Stimulated activated naive CD8-positive, alpha-beta T cell treated with anti-CD3 and anti-CD28 coated beads, Interleukin-15, Interleukin-2, amounts not matched to agents 100 ng/mL and 50 ng/mL, for 24 hours (primary cell): ENCODE results near the gene SHROOM2.

Source experiments
- H3K27ac Mint-ChIP-seq: one replicate; pipeline ENCODE4 v1.8.0; 2021; ENCODE audit warnings: mild to moderate bottlenecking, mixed read lengths
- H3K27me3 Mint-ChIP-seq: one replicate; pipeline ENCODE4 v1.8.0; 2021; ENCODE audit warnings: mixed read lengths
- H3K36me3 Mint-ChIP-seq: one replicate; pipeline ENCODE4 v1.8.0; 2021; ENCODE audit warnings: low read depth, mixed read lengths
- H3K4me1 Mint-ChIP-seq: one replicate; pipeline ENCODE4 v1.8.0; 2021; ENCODE audit warnings: low read depth, mixed read lengths
- H3K4me3 Mint-ChIP-seq: one replicate; pipeline ENCODE4 v1.8.0; 2021; ENCODE audit warnings: mild to moderate bottlenecking, mixed read lengths
- H3K9me3 Mint-ChIP-seq: one replicate; pipeline ENCODE4 v1.8.0; 2021; ENCODE audit warnings: mixed read lengths

Gene SHROOM2

DNA sequence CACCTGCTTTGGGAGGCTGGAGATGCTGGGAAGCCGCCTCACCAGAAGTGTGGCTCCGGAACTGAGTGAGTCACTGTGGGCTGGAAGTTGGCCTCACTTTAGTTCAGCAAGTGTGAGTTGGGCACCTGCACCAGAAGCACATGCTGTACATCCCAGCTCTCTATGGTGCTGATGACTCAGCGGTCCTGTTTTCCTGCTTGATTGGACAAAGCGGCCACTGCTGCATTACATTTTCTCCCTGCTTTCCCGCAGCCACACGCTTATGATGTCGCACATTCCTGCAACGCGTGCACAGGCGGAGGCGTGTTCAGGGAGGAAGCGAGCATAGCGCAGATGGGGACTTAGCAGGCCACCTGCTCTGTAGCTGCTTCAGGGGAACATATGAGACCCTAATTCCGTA lies 154.2 kb downstream of the SHROOM2 start:
- Mint-ChIP-seq H3K4me3 (no peak overlapping the region), H3K9me3 (no peaks in the 10 kb centered on the region), H3K27ac (no peak overlapping the region), H3K27me3 (peaks cover 23% of the 10 kb centered on the region), H3K36me3 (no peaks in the 10 kb centered on the region), H3K4me1 (peaks cover 32% of the 10 kb centered on the region)

DNA sequence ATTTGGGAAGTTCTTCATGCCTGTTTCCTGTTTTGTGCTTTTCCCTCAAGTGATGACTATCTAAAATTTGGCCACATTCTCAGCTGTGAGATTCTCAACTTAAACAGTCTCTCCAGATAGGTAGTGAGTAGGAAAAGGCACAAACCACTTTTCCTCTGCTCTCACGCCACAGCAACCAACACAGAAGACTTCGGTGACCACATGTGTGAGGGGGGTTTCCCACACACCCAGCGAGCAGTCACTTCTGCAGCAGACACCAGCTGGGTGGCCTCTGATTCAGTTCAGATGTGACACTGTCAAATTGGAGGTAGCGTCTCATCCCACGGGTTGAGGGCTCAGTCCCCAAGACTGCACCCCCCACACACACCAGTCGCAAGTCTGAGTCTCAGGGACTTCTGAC lies 155.9 kb downstream of the SHROOM2 start:
- Mint-ChIP-seq H3K4me1 (peaks cover 32% of the 10 kb centered on the region), H3K27me3 (peaks cover 24% of the 10 kb centered on the region), H3K27ac (peak overlapping the region; percentile 93)

GRCh38 chrX:9943420-9943819 lies 157.2 kb downstream of the SHROOM2 start:
- H3K27ac Mint-ChIP-seq, result peak overlapping the region; percentile 52
- peaks cover 26% of the 10 kb centered on the region for H3K27me3 Mint-ChIP-seq
- H3K9me3 Mint-ChIP-seq, result no peaks in the 10 kb centered on the region
- peaks cover 32% of the 10 kb centered on the region for H3K4me1 Mint-ChIP-seq
- H3K4me3 Mint-ChIP-seq, result no peak overlapping the region
- no peaks in the 10 kb centered on the region for H3K36me3 Mint-ChIP-seq

More for the DNA sequence above, 155.9 kb downstream of the SHROOM2 start:
- peak overlapping the region; percentile 70 for H3K4me3 Mint-ChIP-seq
- no peaks in the 10 kb centered on the region for H3K36me3 Mint-ChIP-seq
- no peaks in the 10 kb centered on the region for H3K9me3 Mint-ChIP-seq

DNA sequence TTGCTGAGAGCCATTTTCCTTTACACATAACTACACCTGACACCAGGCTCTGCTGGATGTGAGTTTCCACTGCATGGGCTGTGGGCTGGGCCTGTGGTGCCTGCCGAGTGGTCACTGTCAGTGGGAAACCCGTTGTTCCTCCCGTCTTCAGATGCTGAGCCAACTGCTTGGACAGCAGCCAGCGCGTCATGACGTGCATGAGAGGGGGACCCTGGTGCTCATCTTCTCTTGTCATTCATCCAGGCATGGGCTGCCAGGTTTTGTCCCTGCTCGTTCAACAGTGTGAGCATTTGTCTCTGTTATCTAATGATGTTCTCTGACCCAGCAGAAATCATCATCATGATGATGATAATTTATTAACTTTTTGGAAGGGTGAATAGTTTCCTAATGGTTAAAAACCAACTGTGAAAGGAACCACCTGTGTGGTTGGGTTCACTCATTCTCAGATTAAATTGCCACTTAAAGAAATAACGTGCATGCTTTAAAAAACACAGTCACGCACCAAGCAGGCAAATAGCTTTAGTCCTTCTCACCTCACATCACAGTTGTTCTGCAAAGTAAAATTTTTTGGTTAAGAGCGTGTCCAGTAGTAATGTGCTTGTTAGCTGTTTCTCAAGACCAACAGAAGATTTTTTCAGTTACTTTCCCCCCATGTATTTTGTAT lies 161.0 kb downstream of the SHROOM2 start:
- H3K4me1 Mint-ChIP-seq, result peaks cover 13% of the 10 kb centered on the region
- no peaks in the 10 kb centered on the region for H3K36me3 Mint-ChIP-seq
- H3K9me3 Mint-ChIP-seq, result no peaks in the 10 kb centered on the region
- H3K27ac Mint-ChIP-seq, result no peak overlapping the region
- peaks cover 29% of the 10 kb centered on the region for H3K27me3 Mint-ChIP-seq
- no peak overlapping the region for H3K4me3 Mint-ChIP-seq

DNA sequence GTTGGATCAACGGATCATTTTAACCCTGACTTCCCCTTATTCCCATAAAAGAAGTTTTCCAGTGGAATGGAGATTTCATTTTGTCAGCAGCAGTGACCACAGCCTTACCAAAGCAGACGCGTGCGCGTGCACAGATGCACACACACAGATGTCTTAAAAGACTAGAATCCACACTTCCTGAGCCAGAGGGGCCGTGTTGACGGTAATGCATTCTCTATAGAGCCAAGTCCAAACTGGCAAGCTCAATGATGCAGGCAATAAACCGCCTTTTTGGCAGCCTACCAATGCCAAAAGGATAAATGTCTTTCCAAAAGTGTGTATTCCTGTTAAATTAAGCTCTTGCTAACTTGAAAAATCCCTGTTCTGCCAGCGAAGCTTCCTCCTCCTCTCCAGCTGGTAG lies 162.2 kb downstream of the SHROOM2 start:
- Mint-ChIP-seq H3K4me1 (peaks cover 1% of the 10 kb centered on the region), H3K9me3 (no peaks in the 10 kb centered on the region), H3K27me3 (peaks cover 29% of the 10 kb centered on the region), H3K36me3 (no peaks in the 10 kb centered on the region), H3K4me3 (no peak overlapping the region), H3K27ac (no peak overlapping the region)

- no peaks in the 10 kb centered on the region for H3K36me3 Mint-ChIP-seq
- peaks cover 28% of the 10 kb centered on the region for H3K27me3 Mint-ChIP-seq
- no peaks in the 10 kb centered on the region for H3K9me3 Mint-ChIP-seq
- no peak overlapping the region for H3K4me3 Mint-ChIP-seq
- no peaks in the 10 kb centered on the region for H3K4me1 Mint-ChIP-seq
- H3K27ac Mint-ChIP-seq, result no peak overlapping the region
These were observed 166.1 kb downstream of the SHROOM2 start for GRCh38 chrX:9952300-9952699.

DNA sequence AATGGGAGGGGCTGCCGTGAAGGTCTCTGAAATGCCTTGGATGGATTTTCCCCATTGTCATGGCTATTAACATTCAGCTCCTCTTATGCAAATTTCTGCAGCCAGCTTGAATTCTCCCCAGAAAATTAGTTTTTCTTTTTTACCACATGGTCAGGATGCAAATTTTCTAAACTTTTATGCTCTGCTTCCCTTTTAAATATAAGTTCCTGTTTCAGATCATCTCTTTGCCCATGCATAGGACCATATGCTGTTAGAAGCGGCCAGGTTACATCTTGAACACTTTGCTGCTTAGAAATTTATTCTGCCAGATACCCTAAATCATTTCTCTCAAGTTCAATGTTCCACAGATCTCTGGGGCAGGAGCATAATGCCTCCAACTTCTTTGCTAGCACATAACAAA lies 167.2 kb downstream of the SHROOM2 start:
- H3K4me3 Mint-ChIP-seq, result no peak overlapping the region
- no peaks in the 10 kb centered on the region for H3K36me3 Mint-ChIP-seq
- no peaks in the 10 kb centered on the region for H3K4me1 Mint-ChIP-seq
- H3K9me3 Mint-ChIP-seq, result no peaks in the 10 kb centered on the region
- no peak overlapping the region for H3K27ac Mint-ChIP-seq
- peaks cover 22% of the 10 kb centered on the region for H3K27me3 Mint-ChIP-seq

DNA sequence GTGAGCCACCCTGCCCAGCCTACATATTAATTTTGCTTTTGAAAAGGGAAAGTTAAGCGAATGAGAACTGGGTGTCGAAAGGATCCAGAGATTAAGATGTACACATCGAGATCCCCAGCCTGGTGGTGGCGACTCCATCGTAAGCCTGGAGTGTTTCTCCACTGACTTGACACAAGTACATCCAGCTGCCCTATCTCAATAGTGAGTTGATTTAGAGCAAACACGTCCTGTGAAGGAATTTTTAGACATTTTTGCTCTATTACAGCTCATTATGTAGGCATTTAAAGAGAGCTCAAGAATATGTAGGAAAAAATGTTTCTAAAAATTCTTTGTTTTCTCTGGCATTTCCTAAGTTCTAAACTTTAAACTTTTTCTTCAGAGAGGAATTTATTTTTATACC lies 169.3 kb downstream of the SHROOM2 start:
- Mint-ChIP-seq H3K4me3 (no peak overlapping the region), H3K36me3 (no peaks in the 10 kb centered on the region), H3K9me3 (no peaks in the 10 kb centered on the region), H3K27me3 (peaks cover 14% of the 10 kb centered on the region), H3K4me1 (no peaks in the 10 kb centered on the region), H3K27ac (no peak overlapping the region)

DNA sequence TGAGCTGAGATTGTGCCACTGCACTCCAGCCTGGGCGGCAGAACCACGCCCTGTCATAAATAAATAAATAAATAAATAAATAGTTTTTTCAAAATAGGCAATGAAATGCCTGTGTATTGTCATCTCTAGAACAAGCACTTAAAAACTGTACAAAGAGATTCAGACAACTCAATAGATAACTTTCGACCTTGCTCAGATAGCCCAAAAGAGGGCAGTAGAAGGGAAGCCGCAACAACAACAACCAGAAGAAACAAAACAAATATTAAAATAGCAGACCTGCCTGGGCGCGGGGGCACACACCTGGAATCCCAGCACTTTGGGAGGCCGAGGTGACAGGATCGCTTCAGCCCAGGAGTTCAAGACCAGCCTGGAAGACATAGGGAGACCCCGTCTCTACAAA lies 171.5 kb downstream of the SHROOM2 start:
- no peaks in the 10 kb centered on the region for H3K36me3 Mint-ChIP-seq
- no peaks in the 10 kb centered on the region for H3K9me3 Mint-ChIP-seq
- H3K27me3 Mint-ChIP-seq, result peaks cover 18% of the 10 kb centered on the region
- no peak overlapping the region for H3K4me3 Mint-ChIP-seq
- H3K27ac Mint-ChIP-seq, result no peak overlapping the region
- no peaks in the 10 kb centered on the region for H3K4me1 Mint-ChIP-seq

- Mint-ChIP-seq H3K4me1 (no peaks in the 10 kb centered on the region), H3K36me3 (no peaks in the 10 kb centered on the region), H3K9me3 (no peaks in the 10 kb centered on the region), H3K27me3 (peaks cover 18% of the 10 kb centered on the region), H3K4me3 (no peak overlapping the region), H3K27ac (no peak overlapping the region)
These were observed 172.0 kb downstream of the SHROOM2 start for GRCh38 chrX:9958183-9958582.

DNA sequence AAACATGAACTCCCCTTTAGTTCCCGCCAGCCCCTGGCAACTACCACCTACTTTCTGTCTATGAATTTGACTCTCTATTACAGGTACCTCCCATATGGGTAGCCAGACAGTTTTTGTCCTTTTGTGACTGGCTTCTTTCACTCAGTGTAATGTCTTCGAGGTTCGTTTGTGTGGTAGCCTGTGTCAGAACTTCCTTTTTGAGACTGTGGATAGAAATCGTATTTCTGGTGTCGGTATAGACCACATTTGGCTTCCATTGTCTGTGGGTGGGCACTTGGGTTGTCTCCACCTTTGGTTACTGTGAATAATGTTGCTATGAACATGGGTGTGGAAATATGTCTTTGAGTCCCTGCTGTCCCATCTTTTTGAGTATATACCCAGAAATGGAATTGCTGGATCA lies 175.5 kb downstream of the SHROOM2 start:
- H3K27ac Mint-ChIP-seq, result no peak overlapping the region
- no peaks in the 10 kb centered on the region for H3K9me3 Mint-ChIP-seq
- H3K27me3 Mint-ChIP-seq, result peaks cover 17% of the 10 kb centered on the region
- no peaks in the 10 kb centered on the region for H3K4me1 Mint-ChIP-seq
- no peaks in the 10 kb centered on the region for H3K36me3 Mint-ChIP-seq
- H3K4me3 Mint-ChIP-seq, result no peak overlapping the region

GRCh38 chrX:9966775-9967408 lies 180.7 kb downstream of the SHROOM2 start, which contains the start of gene CLDN34:
CLDN34 (plus strand) TSS chrX:9967358; CDS start chrX:9967358, 0 bp downstream.
- H3K4me1 Mint-ChIP-seq, result no peaks in the 10 kb centered on the region
- H3K36me3 Mint-ChIP-seq, result no peaks in the 10 kb centered on the region
- no peak within 1 kb of the TSS for H3K27ac Mint-ChIP-seq
- H3K27me3 Mint-ChIP-seq, result peaks cover 6% of the 10 kb centered on the region
- H3K4me3 Mint-ChIP-seq, result no peak within 1 kb of the TSS
- no peaks in the 10 kb centered on the region for H3K9me3 Mint-ChIP-seq

DNA sequence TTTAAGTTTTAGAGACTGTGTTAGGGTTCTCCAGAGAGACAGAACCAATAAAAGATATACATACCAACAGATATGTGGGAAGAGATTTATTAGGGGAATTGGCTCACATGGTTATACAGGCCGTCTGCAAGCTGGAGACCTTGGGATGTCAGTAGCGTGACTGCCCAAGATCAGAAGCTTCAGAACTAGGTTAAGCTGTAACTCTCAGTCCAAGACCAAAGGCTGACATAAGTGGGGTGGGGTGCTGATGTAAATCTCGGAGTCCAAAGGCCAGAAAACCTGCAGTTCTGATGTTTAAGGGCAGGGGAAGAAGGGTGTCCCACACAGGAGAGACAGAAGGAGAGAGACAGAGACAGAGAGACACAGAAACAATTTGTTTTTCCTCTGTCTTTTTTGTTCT lies 191.4 kb downstream of the SHROOM2 start:
- H3K9me3 Mint-ChIP-seq, result no peaks in the 10 kb centered on the region
- H3K36me3 Mint-ChIP-seq, result no peaks in the 10 kb centered on the region
- H3K27me3 Mint-ChIP-seq, result no peaks in the 10 kb centered on the region
- no peaks in the 10 kb centered on the region for H3K4me1 Mint-ChIP-seq
- H3K27ac Mint-ChIP-seq, result no peak overlapping the region
- H3K4me3 Mint-ChIP-seq, result no peak overlapping the region

GRCh38 chrX:9980401-9980800 lies 194.2 kb downstream of the SHROOM2 start:
- Mint-ChIP-seq H3K27ac (no peak overlapping the region), H3K36me3 (no peaks in the 10 kb centered on the region), H3K4me1 (no peaks in the 10 kb centered on the region)

DNA sequence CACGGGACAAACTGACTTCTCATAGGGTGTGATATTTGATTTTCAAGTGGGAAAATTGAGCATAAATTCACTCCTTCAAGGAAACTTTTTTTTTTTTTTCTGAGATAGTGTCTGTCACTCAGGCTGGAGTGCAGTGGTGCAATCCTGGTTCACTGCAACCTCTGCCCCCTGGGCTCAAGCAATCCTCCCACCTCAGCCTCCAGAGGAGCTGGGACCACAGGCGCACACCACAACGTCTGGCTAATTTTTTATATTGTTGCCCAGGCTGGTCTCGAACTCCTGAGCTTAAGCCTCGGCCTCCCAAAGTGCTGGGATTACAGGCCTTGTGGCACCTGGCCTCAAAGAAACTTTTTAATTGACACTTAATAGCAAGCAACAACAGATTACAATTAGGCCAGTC lies 194.7 kb downstream of the SHROOM2 start:
- H3K4me3 Mint-ChIP-seq, result no peak overlapping the region
- no peak overlapping the region for H3K27ac Mint-ChIP-seq

More at GRCh38 chrX:9980401-9980800, 194.2 kb downstream of the SHROOM2 start:
- Mint-ChIP-seq H3K9me3 (no peaks in the 10 kb centered on the region), H3K27me3 (no peaks in the 10 kb centered on the region), H3K4me3 (no peak overlapping the region)

GRCh38 chrX:9983441-9983840 lies 197.2 kb downstream of the SHROOM2 start:
- H3K36me3 Mint-ChIP-seq, result no peaks in the 10 kb centered on the region
- H3K27me3 Mint-ChIP-seq, result no peaks in the 10 kb centered on the region
- no peaks in the 10 kb centered on the region for H3K9me3 Mint-ChIP-seq
- no peak overlapping the region for H3K27ac Mint-ChIP-seq
- H3K4me3 Mint-ChIP-seq, result no peak overlapping the region
- no peaks in the 10 kb centered on the region for H3K4me1 Mint-ChIP-seq

More for the DNA sequence above, 194.7 kb downstream of the SHROOM2 start:
- no peaks in the 10 kb centered on the region for H3K27me3 Mint-ChIP-seq
- H3K9me3 Mint-ChIP-seq, result no peaks in the 10 kb centered on the region
- H3K36me3 Mint-ChIP-seq, result no peaks in the 10 kb centered on the region
- H3K4me1 Mint-ChIP-seq, result no peaks in the 10 kb centered on the region
